ENCODE results near the gene ANTXR1.

Gene ANTXR1

DNA sequence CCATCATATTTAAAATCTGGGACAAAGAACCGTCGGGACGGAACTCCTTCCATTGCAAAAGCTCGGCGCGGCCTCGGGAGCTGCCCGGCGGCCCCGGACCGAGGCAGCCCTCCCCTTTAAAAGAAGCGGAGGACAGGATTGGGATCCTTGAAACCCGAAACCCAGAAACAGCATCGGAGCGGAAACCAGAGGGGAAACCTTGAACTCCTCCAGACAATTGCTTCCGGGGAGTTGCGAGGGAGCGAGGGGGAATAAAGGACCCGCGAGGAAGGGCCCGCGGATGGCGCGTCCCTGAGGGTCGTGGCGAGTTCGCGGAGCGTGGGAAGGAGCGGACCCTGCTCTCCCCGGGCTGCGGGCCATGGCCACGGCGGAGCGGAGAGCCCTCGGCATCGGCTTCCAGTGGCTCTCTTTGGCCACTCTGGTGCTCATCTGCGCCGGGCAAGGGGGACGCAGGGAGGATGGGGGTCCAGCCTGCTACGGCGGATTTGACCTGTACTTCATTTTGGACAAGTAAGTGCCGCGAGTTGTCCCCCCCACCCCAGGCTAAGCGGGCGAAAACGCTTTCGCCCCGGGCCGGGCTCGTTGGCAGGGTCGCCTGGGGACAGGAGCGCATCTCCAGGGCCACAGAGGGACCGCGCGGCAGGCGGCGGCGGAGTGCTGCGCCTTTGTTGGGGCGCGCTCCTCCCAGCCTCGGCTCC lies at the start of gene ANTXR1:
TSS of gene ANTXR1 (plus strand) at position 38 of the 698 bp plus-strand sequence. CDS start at position 359, 321 bp downstream.
- DNase-seq (ENCODE audit: low read depth) = no peak

GRCh38 chr2:68964282-68964681 lies 48.7 kb upstream of the ANTXR1 start:
- DNase-seq (ENCODE audit: low read depth) = no peak

DNA sequence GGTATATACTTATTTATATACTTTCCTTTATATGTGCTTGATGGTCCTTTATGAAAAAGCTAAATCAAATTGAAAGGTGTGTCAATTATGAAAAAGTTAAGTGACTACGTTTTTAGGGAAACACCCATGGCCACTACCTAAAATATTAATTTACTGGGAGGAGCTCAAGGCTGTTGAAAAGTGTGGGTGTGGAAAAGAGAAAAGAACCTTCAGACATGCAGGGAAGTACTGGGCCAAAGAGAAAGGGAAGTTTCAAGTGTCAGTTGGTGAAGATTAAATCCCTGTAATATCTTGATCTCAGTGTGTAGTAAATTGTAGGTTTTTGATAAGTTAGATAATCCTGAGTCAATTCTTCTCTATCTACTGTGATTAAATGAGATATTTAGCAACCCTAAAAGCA lies 44.8 kb upstream of the ANTXR1 start:
- DNase-seq (ENCODE audit: low read depth) = no peak

DNA sequence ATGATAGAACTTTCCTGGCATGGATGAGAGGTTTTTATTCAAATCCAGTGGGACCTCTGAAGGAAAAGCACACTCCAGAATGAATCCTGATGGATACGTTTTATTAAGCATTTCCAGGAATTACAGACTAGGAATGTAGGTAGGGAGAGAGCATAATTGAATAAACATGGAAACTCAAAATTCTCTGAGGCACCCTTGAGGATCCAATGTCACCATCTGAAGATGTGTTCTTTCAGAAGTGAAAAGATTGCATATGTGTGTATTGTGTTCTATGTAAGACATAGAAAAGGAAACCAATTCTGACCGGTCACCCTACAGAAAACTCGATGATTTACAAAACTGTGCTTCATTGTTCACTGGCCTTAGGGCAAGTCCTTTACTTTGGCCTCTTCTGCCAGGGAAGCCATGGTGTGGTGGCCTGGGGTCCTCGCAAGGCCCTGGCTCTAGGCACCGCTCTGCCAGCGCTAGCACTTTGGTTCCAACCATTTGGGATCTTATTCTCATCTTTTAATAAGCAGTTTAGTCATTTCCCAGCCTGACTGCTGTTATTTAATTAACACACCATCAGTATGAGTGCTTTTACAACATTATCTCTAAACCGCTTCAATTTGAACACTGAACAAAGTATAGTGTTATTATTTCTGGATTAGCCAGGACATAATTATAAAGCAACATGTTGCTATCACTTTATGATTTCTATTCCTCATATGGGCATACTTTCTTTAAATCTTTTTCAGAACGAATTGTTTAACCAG lies 43.1 kb upstream of the ANTXR1 start:
- no peak for DNase-seq (ENCODE audit: low read depth)

- DNase-seq (ENCODE audit: low read depth) = no peak
These were observed 42.3 kb upstream of the ANTXR1 start for GRCh38 chr2:68970566-68971265.

- DNase-seq (ENCODE audit: low read depth) = no peak
These were observed 41.3 kb upstream of the ANTXR1 start for GRCh38 chr2:68971591-68972231.

DNA sequence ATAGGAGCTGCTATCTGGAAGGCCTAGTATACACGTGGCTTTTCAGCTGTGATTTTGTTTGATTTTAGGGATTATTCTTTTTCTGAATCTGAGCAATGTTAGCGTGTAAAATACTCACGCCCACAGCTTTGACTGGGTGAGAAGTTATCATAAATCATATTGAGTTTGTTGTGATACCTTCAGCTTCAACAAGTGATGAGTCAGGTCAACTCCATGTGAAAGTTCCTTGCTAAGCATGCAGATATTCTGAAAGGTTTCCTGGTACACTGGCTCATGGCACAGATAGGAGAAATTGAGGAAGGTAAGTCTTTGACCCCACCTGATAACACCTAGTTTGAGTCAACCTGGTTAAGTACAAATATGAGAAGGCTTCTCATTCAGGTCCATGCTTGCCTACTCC lies 38.7 kb upstream of the ANTXR1 start, which contains the start of gene GKN1:
TSS of gene GKN1 (plus strand) at position 386 of the 400 bp plus-strand sequence. CDS start 42 bp downstream, outside the sequence.
- DNase-seq (ENCODE audit: low read depth) = no peak

GRCh38 chr2:68974946-68975665 lies 37.9 kb upstream of the ANTXR1 start:
- no peak for DNase-seq (ENCODE audit: low read depth)

DNA sequence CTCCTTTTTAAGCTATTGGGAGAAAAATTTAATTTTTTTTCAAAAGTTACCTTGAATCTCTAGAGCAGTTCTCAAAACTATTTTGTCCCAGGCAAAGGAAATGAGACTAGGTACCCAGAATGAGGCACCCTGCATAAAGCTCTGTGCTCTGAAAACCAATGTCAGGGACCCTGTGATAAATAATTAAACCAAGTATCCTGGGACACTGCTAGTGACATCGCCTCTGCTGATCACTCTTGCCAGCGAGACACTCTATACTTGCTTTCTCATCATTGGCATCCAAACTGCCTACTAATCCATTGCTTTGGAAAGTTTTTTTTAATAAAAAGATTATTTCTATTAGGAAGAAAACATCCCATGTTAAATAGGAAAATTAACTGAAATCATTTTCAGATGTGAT lies 37.1 kb upstream of the ANTXR1 start:
- no peak for DNase-seq (ENCODE audit: low read depth)

- no peak for DNase-seq (ENCODE audit: low read depth)
These were observed 35.5 kb upstream of the ANTXR1 start for GRCh38 chr2:68977453-68977852.

DNA sequence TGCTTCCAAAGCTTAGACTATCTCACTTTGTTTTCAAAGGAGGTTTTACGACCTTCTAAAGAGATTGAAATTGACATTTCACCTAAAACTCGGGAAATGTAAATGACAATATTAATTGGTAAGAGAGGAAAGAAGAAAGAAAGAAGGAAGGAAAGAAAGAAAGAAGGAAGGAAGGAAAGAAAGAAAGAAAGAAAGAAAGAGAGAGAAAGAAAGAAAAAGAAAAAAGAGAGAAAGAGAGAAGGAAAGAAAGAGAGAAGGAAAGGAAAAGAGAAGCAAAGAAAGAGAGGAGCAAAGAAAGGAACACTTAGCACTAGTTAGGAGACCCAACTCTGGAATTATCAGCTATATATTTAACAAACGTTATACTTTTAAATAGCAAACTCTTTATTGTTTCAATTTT lies 34.9 kb upstream of the ANTXR1 start:
- DNase-seq (ENCODE audit: low read depth) = no peak

GRCh38 chr2:68980956-68981355 lies 32.0 kb upstream of the ANTXR1 start:
- DNase-seq (ENCODE audit: low read depth) = no peak

DNA sequence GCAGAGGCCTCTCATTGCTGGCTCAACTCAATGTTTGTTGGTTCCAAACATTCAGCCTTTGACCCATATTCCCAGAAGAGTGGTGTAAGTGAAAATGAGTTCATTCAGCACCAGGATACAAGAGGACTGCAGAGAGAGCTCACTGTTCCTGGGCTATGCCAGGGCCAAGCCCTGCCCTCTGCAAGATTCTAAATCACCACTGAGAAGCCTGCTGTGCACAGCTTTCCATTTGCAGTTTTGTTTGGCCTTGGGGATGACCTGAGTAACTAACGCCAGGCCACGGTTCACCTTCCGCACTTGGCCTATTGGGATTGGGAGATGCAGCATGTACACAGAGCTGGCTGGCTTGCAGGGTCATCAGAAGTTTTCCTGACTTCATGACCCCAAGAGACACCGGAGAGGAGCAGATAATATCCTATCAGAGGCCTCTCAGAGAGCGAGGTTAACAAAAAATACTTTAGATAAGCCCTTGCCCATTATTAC lies 25.9 kb upstream of the ANTXR1 start:
- no peak for DNase-seq (ENCODE audit: low read depth)

- DNase-seq (ENCODE audit: low read depth) = no peak
These were observed 23.9 kb upstream of the ANTXR1 start for GRCh38 chr2:68989035-68989434.

- DNase-seq (ENCODE audit: low read depth) = no peak
These were observed 20.6 kb upstream of the ANTXR1 start for GRCh38 chr2:68992341-68992740.

- DNase-seq (ENCODE audit: low read depth) = no peak
These were observed 20.0 kb upstream of the ANTXR1 start for GRCh38 chr2:68992933-68993332.

DNA sequence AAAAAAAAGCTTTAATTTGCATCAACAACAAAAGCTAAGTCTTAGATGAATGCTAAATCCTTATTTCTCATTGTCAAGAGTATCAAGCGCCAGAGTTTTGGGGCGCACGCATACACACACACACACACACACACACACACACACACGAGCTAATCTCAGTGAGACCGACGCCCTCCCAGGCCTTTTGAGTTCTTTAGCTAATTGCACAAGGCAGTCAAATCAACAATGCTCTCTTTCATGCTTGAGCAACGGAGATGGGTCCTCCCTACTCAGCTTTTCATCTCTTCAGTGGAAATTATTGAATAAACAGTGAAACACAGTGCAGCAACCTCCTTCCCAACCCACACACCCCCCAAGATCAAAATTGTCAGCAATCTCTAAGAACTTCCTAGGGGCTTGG lies 19.3 kb upstream of the ANTXR1 start:
- DNase-seq (ENCODE audit: low read depth) = no peak

DNA sequence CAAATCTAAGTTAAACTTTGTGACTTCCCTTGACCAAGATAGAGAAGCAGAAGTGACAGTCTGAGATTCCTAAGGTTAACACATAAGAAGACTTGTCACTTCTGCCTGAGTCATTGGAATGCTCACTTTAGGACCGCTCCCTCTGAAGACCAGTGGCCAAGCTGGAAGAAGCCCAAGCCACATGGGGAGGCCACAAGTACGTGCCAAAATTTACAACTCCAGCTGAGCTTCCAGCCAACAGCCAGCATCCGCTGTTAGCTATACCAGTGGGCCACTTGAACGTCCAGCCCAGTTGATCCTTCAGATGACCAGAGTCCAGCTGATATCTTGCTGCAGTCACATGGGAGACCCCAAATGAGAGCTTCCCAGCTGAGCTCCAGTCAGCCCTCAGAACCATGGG lies 18.1 kb upstream of the ANTXR1 start:
- no peak for DNase-seq (ENCODE audit: low read depth)

GRCh38 chr2:68995916-68996315 lies 17.1 kb upstream of the ANTXR1 start:
- no peak for DNase-seq (ENCODE audit: low read depth)

DNA sequence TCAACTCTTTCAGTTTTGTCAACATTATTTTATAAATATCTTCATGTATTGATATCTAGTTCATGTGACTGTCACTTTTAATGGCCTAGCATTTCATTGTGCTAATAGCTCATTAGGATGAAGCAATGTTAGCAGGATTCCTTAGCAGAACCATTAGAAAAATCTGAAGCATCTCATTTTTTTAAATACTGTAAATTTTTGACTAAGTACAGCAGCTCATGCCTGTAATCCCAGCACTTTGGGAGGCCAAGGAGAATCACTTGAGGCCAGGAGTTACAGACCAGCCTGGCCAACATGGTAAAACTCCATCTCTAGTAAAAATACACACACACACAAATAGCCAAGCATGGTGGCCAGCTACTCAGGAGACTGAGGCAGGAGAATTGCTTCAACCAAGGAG lies 15.6 kb upstream of the ANTXR1 start:
- DNase-seq (ENCODE audit: low read depth) = no peak

GRCh38 chr2:69001879-69002278 lies 11.1 kb upstream of the ANTXR1 start:
- no peak for DNase-seq (ENCODE audit: low read depth)

- no peak for DNase-seq (ENCODE audit: low read depth)
These were observed 9.2 kb upstream of the ANTXR1 start for GRCh38 chr2:69003731-69004130.
